ENCODE measurements around the gene PTGIR.

The PTGIR gene

DNA sequence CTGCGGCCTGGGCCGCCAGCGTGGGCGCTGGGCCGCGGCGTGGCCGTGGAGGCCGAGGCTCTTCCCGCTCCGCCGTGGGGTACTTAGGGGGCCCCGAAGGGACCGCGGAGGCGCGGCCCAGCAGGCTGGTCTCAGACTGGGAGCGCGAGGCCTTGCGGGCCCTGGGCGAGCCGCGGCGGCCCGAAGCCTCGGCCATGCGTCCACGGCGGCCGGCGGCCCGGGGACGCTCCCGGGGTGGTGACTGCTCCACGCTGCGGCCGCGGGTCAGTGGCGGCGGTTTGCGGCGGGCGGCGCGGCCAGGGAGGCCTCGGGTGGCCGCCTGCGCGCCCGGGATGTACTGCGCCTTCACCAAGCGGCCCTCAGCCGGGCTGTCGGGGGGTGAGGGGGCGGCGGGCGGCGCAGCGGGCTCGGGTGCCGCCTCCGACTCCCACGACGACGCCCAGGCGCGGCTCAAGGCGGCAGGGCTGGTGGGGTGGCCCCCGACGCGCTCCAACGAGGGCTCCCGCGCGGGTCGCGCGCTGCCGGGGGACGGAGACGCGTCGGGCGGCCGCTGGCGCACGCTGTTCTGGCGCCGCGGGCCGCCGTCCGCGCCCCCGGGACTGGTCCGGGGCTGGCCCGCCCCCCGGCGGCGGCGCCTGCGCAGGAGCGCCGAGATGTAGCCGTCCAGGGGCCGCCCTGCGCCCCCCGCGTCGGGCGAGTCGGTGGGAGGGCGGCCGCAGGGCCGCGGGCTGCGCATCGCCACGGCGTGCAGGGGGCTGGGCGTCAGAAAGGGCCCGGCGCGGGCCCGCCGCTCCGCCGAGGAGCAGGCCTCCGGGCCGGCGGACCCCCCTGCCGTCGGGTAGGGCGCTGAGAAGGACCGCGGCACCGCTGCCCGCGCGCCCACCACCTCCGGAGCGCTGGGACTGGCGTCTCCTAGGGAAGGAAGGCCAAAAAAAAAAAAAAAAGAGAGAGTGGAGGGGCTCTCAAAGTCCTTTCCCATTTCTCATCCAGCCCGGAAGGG is 24.4 kb upstream of the PTGIR start:
- Mint-ChIP-seq H3K4me3 (no peak overlapping the region), H3K9me3 (no peaks in the 10 kb centered on the region), H3K4me1 (peaks cover 12% of the 10 kb centered on the region), H3K27ac (no peak overlapping the region), H3K27me3 (peaks cover 28% of the 10 kb centered on the region), H3K36me3 (peaks cover 1% of the 10 kb centered on the region)
- ATAC-seq (ENCODE audit: low read depth): no peak
- no peak for DNase-seq (ENCODE audit: low spot score in 2 of 2)

DNA sequence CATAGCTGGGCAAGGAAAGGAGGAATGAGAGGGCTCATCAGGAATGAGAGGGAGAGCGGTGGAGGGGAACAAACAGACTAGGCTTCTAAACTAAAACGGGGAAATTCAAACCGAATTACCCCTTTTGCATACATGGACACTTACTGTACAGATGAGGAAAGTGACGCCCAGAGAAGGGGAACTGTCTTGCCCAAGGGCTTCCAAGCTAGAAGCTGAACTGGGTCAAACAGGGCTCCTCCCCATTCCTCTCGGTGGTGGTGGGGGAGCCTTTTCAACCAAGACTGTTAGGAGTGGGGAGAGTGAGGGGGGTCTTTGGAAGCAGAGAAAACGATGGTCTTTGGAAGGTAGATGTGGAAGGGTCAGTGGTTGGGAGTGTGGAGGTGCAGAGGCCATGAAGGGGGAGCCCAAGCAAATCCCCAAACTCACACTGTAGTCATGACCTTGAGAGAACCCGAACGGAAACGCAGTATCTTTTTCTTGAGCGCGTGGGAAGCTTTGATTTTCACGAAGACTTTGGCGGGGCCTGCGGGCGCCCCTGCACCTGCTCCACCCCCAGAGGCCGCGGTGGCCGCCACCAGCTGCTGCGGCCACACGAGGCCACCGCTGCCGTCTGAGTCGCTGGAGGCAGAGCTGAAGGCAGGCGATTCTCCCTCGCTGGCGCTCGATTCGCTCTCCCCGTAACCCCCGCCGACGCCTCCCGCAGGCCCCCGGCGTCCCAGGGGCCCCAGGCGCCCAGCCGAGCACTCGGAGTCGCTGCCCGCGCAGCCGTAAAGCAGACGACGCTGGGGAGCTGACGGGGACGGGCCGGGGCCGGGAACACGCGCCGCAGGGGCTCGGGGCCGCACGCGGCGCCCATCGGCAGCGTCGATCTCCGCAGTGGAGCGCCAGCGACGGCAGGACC is 23.4 kb upstream of the PTGIR start:
- peak; percentile 62 for ATAC-seq (ENCODE audit: low read depth)
- no peak for DNase-seq (ENCODE audit: low spot score in 2 of 2)
- H3K36me3 Mint-ChIP-seq: peaks cover 1% of the 10 kb centered on the region
- peaks cover 9% of the 10 kb centered on the region for H3K4me1 Mint-ChIP-seq
- peaks cover 24% of the 10 kb centered on the region for H3K27me3 Mint-ChIP-seq
- H3K27ac Mint-ChIP-seq: peak overlapping the region; percentile 6
- no peaks in the 10 kb centered on the region for H3K9me3 Mint-ChIP-seq
- H3K4me3 Mint-ChIP-seq: peak overlapping the region; percentile 41

DNA sequence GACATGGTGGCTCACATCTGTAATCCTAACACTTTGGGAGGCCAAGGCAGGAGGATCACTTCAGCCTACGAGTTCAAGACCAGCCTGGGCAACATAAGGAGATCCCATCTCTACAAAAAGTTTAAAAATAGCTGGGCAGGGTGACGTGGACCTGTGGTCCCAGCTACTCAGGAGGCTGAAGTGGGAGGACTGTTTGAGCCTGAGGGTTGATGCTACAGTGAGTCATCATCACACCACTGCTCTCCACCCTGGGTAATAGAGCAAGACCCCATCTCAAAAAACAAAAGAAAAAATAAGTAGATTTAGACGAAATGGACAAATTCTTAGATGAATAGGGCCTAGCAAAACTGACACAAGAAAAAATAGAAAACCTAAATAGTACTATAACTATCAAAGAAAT is 21.5 kb upstream of the PTGIR start:
- Mint-ChIP-seq H3K4me1 (peaks cover 9% of the 10 kb centered on the region), H3K27me3 (peaks cover 28% of the 10 kb centered on the region), H3K36me3 (peaks cover 1% of the 10 kb centered on the region), H3K27ac (no peak overlapping the region), H3K9me3 (no peaks in the 10 kb centered on the region), H3K4me3 (no peak overlapping the region)
- DNase-seq (ENCODE audit: low spot score in 2 of 2): no peak
- ATAC-seq (ENCODE audit: low read depth): no peak

DNA sequence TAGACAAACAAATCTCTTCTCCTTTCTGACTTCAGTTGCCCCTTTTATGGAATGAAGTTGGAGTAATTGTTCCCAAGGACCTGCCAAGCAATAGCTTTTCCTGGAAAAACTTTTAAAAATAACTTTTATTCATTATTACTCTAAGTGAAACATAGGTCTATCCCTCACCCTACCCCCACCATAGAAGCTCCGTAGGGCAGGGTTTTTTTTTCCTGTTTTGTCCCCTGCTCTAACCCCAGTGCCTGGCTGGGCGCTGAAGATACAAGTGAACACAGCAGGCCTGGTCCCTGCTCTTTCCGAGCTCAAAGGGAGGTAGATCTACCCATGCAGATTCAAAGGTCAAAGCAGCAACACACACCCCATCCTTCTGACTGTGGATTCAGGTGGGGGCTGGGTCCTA is 19.8 kb upstream of the PTGIR start:
- Mint-ChIP-seq H3K4me3 (no peak overlapping the region), H3K27me3 (peaks cover 21% of the 10 kb centered on the region), H3K9me3 (no peaks in the 10 kb centered on the region), H3K27ac (no peak overlapping the region), H3K36me3 (peaks cover 1% of the 10 kb centered on the region), H3K4me1 (peaks cover 8% of the 10 kb centered on the region)
- ATAC-seq (ENCODE audit: low read depth): no peak
- DNase-seq (ENCODE audit: low spot score in 2 of 2): no peak

DNA sequence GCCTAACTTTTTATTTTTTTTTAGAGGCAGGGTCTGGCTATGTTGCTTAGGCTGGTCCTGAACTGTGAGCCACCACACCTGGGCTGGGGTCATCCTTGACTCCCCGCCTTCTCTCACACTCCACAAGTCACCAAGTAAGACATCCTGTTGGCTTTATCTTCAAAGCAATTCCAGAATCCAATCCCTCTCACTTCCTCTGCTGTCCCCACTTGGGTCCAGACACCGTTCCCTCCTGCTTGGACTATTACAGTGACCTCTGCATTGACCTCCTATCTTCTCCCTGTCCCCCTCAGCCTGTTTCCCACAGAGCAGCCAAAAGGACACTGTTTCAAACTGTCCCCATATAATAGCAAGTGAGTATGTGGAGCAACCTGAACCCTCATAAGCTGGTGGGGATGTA is 15.8 kb upstream of the PTGIR start:
- no peak overlapping the region for H3K27ac Mint-ChIP-seq
- H3K4me3 Mint-ChIP-seq: no peak overlapping the region
- H3K36me3 Mint-ChIP-seq: no peaks in the 10 kb centered on the region
- H3K9me3 Mint-ChIP-seq: no peaks in the 10 kb centered on the region
- peaks cover 11% of the 10 kb centered on the region for H3K27me3 Mint-ChIP-seq
- peaks cover 5% of the 10 kb centered on the region for H3K4me1 Mint-ChIP-seq
- ATAC-seq (ENCODE audit: low read depth): no peak
- DNase-seq (ENCODE audit: low spot score in 2 of 2): no peak

DNA sequence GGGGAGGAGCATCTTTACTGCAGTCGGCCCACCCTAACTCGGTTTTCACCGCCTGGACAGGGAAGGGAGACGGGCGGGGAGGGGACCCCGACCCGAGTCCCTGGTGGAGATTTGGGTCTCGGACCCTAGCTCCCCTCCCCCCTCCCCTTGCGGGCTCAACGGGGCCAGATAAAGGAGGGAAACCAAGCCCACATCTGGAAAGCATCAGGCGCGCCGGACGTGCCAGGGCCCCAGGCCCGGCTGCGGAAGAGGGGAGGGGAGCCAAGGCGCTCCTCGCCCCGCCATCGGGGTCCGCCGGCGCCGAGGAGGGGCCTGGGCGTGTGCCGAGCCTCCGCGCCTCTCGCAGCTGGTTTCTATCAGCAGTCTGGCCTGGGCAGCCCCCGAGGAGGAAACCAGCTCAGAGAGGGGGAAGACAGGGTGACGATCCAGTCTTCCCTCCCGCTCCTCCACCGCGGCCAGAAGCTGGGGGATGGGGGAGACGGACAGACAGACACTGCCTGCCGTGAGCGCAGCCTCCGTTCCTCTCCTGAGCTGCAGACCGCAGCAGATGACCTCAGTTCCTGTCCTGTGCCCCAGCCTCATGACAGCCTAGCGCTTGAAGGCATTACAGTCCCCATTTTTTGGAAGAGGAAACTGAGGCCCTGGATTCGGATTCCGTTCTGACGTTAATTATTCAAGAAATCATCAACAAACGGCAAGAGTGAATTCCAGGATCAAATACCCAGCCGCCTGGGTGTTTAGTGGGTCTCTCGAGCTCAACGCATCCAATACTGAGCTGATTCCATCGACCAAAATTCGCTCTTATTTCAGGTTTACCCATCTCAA is 14.7 kb upstream of the PTGIR start:
- H3K9me3 Mint-ChIP-seq: no peaks in the 10 kb centered on the region
- H3K27ac Mint-ChIP-seq: no peak overlapping the region
- H3K4me1 Mint-ChIP-seq: peaks cover 13% of the 10 kb centered on the region
- DNase-seq (ENCODE audit: low spot score in 2 of 2): no peak
- H3K36me3 Mint-ChIP-seq: no peaks in the 10 kb centered on the region
- ATAC-seq (ENCODE audit: low read depth): no peak
- H3K27me3 Mint-ChIP-seq: peaks cover 11% of the 10 kb centered on the region
- H3K4me3 Mint-ChIP-seq: peak overlapping the region; percentile 31

DNA sequence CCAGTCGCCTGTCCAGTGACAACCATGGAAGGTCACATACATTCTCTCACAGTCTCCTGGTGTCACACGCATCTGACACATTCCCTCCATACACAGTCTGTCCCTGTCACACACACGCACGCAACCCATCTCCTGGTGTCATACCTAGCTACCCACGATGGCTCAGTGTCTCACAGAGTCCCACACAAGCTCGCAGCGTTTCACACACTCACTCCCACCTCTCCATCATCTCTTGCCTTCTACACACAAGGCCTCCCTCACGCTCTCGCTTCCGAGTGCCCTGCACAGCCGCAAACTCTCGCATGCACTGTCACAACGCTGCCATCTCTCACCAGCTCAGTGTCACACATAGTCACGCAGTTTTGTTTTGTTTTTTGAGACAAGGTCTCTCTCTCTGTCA is 12.3 kb upstream of the PTGIR start:
- Mint-ChIP-seq H3K4me3 (no peak overlapping the region), H3K9me3 (no peaks in the 10 kb centered on the region), H3K36me3 (no peaks in the 10 kb centered on the region), H3K4me1 (peaks cover 25% of the 10 kb centered on the region), H3K27ac (no peak overlapping the region), H3K27me3 (peaks cover 9% of the 10 kb centered on the region)
- ATAC-seq (ENCODE audit: low read depth) (no peak), DNase-seq (ENCODE audit: low spot score in 2 of 2) (no peak)

DNA sequence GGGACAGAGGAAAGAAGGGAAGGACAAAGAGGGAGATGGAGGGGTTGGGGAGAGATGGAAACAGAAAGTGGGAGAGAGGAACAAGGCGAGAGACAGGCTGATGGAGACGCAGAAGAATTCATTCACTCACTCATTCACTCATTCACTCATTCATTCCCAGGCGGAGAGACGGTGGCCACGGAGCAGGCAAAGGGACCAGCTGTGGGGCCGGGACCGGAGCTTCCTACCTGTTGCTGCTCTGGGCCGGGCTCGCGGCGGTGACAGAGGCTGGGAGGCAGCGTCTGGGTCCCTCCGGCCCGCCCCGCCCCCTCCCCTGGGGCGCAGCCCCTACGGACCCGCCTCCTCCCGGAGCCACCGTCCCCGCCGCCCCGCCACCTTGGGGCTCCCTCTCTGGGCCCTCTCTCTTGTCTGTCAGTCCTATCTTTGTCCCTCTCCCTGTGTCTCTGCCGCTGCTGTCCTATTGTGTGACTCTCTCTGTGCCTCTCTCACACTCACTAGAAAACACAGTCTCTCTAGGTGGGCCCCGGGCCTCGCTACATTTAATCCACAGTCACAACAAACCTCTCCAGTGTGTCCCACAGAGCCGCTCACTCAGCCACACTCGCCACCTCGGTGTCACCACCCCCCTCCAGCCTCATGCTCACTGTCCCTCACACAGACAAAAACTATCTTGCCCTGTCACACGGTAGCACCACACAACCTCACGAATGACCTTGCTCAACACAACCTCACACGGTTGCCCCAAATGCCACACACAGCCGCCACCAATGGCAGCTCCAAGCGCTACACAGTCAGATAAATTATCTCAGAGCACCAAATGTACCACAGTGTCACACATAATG is 11.3 kb upstream of the PTGIR start, which contains the start of gene GNG8:
Gene GNG8 (minus strand): TSS at position 283 of the 842 bp plus-strand sequence. CDS start 1,520 bp downstream, outside the sequence.
- H3K27ac Mint-ChIP-seq: no peak within 1 kb of the TSS
- no peaks in the 10 kb centered on the region for H3K9me3 Mint-ChIP-seq
- peaks cover 25% of the 10 kb centered on the region for H3K4me1 Mint-ChIP-seq
- ATAC-seq (ENCODE audit: low read depth): peak; percentile 6
- peak within 1 kb of the TSS; percentile 79 for H3K4me3 Mint-ChIP-seq
- no peak for DNase-seq (ENCODE audit: low spot score in 2 of 2)
- H3K27me3 Mint-ChIP-seq: peaks cover 9% of the 10 kb centered on the region
- H3K36me3 Mint-ChIP-seq: no peaks in the 10 kb centered on the region

DNA sequence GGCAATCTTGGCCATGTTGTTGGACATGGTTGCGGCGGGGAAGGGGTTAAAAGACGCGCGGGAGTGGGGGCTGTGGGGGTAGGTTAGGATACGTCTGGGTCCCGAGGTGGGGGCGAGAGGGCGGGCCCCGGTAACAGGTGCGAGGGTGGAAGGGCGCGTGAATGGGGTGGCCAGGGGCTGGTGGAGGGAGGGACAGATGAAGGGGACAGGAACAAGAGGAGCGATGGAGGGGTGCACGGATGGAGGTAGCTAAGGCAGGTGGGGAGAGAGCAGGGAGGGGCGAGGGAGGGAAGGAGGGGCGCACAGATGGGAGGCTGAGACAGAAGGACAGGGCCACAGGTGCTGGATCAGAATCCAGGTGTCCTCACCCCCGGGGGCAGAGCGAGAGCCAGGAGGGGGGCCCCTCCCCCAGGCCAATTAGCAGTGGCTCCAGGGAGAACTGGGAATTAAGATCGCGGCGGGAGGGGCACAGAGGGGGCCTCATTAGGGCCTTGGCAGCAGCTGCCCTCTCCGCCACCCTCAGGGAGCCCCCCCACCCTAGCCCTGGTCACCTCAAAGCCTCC is 9.8 kb upstream of the PTGIR start:
- Mint-ChIP-seq H3K9me3 (no peaks in the 10 kb centered on the region), H3K4me1 (peaks cover 27% of the 10 kb centered on the region), H3K27me3 (peaks cover 6% of the 10 kb centered on the region), H3K27ac (no peak overlapping the region), H3K36me3 (no peaks in the 10 kb centered on the region), H3K4me3 (peak overlapping the region; percentile 50)
- DNase-seq (ENCODE audit: low spot score in 2 of 2) (no peak), ATAC-seq (ENCODE audit: low read depth) (no peak)

DNA sequence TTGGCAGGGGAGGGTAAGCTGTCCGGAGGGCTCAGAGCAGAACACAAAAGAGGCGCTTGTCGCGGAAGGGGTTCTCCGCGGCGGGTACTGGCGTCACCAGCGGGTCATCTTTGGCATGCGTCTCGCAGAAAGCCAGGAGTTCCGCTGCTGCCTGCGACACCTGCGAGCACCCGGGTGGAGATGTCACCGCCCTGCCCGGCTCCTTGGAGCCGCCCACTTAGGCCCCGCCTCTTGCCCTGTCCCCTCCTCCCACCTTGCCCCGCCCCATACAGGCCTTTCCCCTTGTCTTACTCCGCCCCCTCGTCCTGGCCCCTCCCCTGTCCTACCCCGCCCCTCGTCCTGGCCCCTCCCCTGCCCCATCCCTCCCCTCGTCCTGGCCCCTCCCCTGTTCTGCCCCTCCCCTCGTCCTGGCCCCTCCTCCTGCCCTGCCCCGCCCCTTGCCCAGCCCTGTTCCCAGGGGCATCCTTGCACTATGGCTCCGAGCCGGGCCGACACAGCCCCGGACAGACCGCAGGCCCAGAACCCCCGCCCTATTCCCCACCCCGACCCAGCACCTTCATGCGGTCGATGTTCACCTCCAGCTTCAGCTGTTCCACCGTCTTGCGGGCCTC is 9.3 kb upstream of the PTGIR start:
- Mint-ChIP-seq H3K27me3 (peaks cover 6% of the 10 kb centered on the region), H3K4me1 (peaks cover 28% of the 10 kb centered on the region), H3K4me3 (peak overlapping the region; percentile 67), H3K27ac (no peak overlapping the region), H3K9me3 (no peaks in the 10 kb centered on the region), H3K36me3 (no peaks in the 10 kb centered on the region)
- ATAC-seq (ENCODE audit: low read depth) (peak; percentile 75), DNase-seq (ENCODE audit: low spot score in 2 of 2) (peak; percentile 94 to 97)

DNA sequence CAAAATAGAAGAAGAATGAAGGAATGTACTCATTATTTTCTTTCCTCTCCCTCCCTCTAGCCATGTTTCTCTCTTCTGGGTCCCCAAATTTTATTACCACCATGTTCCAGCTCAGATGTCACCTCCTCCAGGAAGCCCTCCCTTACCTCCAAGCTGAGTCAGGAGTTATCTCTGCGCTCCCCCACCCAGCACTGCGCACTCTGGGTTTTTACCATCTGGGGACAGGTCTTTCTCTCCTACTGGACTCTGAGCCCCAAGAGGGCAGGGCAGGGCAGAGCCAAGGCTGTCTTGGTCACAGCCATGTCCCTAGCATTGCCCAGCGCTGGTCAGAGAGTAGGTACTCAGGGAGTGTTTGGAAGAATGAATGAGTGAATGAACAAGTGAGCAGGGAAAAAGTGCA is 8.2 kb upstream of the PTGIR start:
- Mint-ChIP-seq H3K36me3 (no peaks in the 10 kb centered on the region), H3K4me3 (peak overlapping the region; percentile 67), H3K27me3 (peaks cover 6% of the 10 kb centered on the region), H3K4me1 (peaks cover 28% of the 10 kb centered on the region), H3K27ac (no peak overlapping the region), H3K9me3 (no peaks in the 10 kb centered on the region)
- DNase-seq (ENCODE audit: low spot score in 2 of 2) (no peak), ATAC-seq (ENCODE audit: low read depth) (no peak)

DNA sequence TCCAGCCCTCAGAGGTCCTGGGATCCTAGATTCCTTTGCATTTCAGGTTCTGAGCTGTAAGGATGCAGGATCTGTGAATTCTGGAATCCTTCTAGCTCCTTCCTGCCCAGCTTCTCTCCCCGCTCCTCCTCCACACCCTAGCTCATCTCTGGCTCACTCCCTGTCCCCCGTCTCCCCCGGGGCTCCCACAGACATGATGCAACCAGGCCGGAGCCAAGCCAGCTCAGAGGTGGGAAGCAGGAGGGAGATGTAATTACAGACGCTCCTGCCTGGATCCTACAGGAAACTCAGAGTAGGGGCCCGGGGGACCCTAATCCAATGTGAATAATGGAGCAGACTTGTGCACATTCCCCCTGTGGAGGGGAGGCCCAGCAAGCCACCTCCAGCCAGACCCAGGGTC is 6.6 kb upstream of the PTGIR start:
- H3K4me3 Mint-ChIP-seq: no peak overlapping the region
- H3K9me3 Mint-ChIP-seq: no peaks in the 10 kb centered on the region
- peak overlapping the region; percentile 73 for H3K27ac Mint-ChIP-seq
- ATAC-seq (ENCODE audit: low read depth) (no peak), DNase-seq (ENCODE audit: low spot score in 2 of 2) (no peak)
- peaks cover 36% of the 10 kb centered on the region for H3K4me1 Mint-ChIP-seq
- no peaks in the 10 kb centered on the region for H3K36me3 Mint-ChIP-seq
- peaks cover 6% of the 10 kb centered on the region for H3K27me3 Mint-ChIP-seq
